HG02943 (cell line): ENCODE measurements around the gene IFI30.
"Not testable (repeated sequence)": the region's sequence is repeated elsewhere in the genome, so short reads cannot be mapped to it uniquely, and the experiment has no call there.

Experiments used
- ATAC-seq: cut with Tn5 transposase; IDR thresholded peaks from one replicate; pipeline ENCODE4 v1.9.1; 2021; ENCODE audit warnings: mild to moderate bottlenecking, low read depth, moderate library complexity; ENCODE audit not compliant: unreplicated experiment

Gene IFI30

GRCh38 chr19:18196511-18196845 lies 22.9 kb downstream of the IFI30 start:
- ATAC-seq, result no peak

- no peak for ATAC-seq
Measured at GRCh38 chr19:18197306-18197705, 23.7 kb downstream of the IFI30 start.

GRCh38 chr19:18197941-18198340 lies 24.3 kb downstream of the IFI30 start:
- no peak for ATAC-seq

DNA sequence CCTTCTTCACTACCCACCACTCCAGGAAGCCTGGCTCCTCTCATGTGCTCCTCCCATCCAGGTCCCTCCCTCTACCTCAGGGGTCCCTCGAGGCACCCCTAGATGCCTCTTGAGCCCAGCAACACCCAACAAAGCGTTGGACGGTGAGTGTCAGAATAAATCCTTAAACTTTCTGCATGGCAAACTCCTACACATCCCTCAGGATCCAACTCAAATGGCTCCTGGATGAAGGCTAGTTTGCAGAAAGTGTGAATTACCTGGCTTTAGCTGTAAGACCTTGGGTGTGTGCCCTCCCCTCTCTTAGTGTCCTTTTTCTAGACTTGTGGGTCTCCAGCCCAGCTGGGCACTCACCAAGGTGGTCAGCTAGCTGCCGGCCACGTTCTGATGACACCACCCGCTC lies 24.8 kb downstream of the IFI30 start:
- no peak for ATAC-seq

- ATAC-seq, result no peak
Measured at GRCh38 chr19:18202397-18202777, 28.8 kb downstream of the IFI30 start.

DNA sequence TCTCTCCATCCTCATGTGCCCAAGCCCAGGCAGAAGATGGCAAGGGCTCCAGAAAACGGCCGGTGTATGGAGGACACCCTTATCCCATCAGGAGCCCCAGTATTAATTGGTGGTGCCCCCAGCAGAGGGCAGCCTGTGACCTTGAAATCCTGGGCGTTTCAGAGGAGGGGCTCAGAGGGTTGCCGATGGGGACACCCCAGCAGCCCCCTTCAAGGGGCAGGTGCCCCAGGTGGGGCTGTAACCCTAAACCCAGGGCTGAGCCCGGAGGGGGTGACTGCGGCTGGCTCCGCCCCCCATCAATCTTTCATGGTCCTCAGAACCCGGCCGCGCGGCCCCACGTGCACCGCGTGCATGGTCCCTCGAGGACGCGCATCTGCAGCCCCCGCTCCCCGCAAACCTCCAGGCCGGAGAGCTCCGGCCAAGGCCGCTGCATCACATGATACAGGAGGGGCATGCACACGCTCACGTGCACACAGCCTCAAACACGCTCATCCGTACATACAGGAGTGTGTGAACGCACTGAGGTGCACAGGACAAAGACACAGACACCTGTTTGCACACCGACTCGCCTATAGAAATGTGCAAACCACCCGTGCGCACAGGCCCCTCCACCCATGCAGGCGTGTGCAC lies 29.3 kb downstream of the IFI30 start:
- no peak for ATAC-seq

- ATAC-seq, result no peak
Measured at GRCh38 chr19:18203408-18203862, 29.8 kb downstream of the IFI30 start.

GRCh38 chr19:18203863-18204393 lies 30.3 kb downstream of the IFI30 start, which contains the start of gene RAB3A:
Gene RAB3A, minus strand, starts transcription at chr19:18204042. Its CDS starts 1,302 bp downstream, at chr19:18202740.
- ATAC-seq, result peak; percentile 91

DNA sequence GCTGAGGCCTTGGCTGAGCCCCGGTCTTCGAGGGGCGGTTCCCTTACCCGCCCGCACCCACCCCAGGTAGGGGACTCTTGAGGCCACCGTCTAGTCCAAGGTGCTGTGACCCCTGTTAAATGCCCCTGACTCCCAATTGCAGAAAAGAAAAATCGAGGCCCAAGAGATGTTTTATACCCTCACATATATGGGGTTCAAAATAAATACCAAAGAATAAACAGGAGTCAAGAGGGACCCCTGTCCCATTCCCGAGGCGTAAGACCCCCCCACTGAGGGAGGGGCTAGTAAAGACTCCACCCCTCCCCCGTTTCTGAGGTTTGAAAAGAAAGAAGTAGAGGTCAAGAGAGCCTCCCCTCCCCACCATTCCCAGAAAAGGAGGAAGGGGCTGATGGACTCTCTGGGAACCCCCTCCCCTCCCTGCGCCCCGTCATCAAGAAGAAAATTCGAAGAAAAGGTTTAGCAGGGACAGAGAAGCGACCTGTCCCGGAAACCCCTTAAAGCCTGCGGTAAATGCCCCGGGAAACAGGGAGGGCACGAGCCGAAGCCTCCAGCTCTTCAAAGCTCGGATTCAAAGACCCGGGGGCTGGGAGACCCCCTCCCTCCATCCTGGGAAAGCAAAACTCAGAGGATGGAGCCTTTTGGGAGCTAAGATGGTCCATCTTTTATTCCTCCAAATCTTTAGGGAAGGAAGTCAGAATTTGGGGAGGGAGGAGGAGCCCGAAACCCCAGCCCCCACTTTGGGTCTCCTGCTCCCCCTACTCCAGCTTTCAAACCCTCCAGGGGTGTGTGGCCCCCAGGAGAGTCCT lies 31.0 kb downstream of the IFI30 start:
- ATAC-seq, result peak; percentile 6

GRCh38 chr19:18205200-18205892 lies 31.7 kb downstream of the IFI30 start:
- ATAC-seq, result no peak

DNA sequence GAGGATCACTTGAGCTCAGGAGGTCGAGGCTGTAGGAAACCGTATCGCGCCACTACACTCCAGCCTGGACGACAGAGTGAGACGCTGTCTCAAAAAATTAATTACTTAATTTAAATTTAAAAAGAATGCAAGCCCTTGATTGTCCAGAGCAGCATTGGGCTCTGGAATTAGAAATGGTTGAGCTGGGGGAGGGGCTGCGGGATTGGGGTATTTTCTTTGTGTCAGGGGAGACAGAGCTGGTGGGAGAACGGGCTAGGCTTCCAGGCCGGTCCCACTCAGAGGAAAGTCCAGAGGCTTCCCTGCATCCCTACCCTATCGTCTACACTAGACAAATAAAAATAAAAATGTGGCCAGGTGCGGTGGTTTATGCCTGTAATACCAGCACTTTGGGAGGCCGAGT lies 32.4 kb downstream of the IFI30 start:
- no peak for ATAC-seq

DNA sequence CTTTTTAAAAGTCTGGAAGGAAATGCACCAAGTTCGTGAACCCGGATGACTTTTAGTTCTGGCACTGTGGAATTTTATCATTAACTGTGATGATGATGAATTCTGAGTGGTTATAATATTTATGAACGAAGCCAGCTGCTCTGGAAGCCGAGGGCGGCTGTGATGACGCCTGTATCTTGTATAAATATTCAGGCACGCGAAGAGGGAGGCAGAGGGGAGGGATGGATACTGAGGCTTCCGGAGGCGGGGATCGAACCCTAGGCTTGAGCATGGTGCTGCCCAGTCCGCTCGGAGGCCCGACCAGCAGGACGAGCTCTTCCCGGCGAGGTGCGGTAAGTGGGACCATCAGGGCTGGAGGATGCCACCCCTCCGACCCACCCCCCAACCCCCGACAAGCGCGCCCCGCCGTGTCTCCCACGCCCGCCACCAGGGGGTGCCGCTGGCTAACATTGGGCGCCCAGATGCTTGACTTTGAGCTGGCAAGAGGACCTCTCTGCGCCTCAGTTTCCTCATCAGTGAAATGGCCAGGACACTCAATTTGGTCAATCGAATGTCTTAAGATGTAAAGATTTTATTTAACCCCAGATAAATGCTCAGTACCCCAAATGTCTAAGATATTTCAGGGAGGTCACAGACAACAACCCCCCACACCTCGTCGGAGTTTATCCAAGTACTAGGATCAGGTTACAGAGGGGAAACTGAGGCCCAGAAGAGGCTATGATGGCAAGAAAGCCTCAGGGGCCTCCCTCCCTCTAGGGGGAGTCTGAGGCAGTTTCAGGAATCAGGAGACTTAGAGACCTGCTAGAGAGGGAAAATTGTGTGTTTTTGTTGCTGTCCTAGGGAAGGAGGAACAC lies 34.7 kb downstream of the IFI30 start:
- no peak for ATAC-seq

DNA sequence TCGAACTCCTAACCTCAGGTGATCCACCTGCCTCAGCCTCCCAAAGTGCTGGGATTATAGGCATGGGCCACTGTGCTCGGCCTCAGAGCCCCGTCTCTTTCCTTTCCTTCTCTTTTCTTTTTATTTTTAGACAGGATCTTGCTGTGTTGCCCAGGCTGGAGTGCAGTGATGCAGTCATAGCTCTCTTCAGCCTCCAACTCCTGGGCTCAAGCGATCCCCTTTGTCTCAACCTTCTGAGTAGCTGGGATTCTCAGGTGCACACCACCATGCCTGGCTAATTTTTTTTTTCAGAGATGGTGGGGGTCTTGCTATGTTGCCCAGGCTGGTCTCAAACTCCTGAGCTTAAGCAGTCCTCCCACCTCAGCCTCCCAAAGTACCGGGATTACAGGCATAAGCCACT lies 36.3 kb downstream of the IFI30 start:
- ATAC-seq, result not testable (repeated sequence)

GRCh38 chr19:18211683-18212082 lies 38.1 kb downstream of the IFI30 start:
- no peak for ATAC-seq

DNA sequence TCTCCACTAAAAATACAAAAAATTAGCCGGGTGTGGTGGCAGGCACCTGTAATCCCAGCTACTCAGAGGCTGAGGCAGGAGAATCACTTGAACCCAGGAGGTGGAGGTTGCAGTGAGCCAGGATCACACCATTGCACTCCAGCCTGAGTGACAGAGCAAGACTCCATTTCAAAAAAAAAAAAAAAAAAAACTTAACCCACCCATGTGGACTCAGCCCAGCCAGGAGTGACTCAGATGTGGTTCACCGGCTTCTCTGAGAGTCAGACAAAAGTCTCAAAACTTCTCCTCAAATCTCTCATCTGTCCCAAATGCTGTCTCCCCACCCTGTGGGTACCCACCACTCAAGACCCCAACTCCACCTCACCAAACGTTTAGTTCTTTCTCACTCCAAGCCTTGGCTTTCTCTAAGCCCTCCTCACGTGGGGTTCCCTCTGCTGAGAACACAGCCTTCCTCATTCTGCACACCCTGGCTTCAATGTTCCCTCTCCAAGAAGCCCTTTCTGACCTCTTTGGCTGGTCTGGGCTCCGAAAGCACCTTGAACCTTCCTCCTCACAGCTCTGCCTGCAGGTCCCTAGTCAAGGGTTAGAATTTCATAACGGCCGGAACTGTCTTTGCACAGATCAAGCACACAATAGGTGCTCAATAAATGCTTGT lies 41.3 kb downstream of the IFI30 start:
- ATAC-seq, result no peak

DNA sequence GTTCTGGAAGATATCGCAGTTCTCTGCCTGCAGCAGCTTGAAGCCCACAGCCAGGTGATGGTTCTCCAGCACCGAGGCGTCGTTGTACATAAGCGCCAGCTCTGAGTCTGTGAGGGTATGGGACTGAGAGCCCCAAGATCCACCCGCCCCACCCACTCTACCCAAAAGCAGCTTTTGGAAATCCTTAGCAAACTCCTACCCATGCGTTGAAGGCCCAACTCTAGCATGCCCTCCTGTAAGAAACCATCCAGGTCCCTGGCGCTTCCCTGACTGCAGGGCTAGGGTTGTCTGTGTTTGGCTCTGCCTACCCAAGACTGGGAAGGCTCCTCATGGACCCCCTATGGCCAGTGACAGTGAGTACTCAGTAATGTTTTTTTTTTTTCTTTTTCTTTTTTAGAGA lies 43.2 kb downstream of the IFI30 start:
- ATAC-seq, result no peak

DNA sequence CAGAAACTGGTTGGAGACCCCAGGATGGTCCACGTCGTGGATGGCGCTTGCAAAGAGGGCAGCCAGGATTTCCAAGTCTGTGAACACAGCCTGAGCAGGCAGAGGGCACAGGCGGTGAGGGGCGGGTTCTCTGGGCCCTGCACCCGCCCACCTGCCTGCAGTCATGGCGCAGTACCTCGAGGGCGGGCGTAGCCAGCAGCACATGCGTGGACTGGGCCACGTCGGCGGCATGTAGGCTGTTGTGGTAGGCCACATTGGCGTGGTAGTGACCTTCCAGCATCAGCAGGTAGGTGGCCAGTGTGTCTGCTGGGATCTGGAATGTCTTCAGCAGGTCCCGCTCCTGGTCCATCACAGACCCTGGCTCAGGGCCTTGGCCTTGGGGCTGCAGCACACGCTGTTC lies 44.5 kb downstream of the IFI30 start:
- no peak for ATAC-seq

DNA sequence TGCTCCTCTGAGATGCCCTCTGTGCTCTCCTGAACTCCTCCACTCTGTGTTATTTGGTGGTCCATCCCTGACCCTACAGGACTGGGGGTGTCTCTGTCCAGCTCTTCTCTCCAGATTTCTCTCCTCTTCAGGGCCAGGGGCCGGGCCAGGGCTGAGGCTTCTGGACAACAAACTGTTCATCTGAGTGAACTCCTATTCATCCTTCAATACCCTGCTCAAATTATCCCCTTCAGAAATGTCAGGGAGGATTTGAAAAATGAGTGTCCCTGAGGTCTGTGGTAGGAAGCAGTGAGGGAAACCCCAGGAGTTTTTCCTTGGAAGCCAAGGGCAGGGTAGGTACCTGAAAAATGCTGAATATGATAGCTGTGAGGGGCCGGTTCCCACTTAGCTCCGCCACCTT lies 45.0 kb downstream of the IFI30 start:
- ATAC-seq, result no peak

GRCh38 chr19:18219911-18220631 lies 46.5 kb downstream of the IFI30 start:
- no peak for ATAC-seq
